SH-SY5Y (cell line): ENCODE results near the gene PPP1R1B.

ENCODE experiments used
- GATA2 ChIP-seq: IDR thresholded peaks from 2 replicates; pipeline ENCODE4 v1.6.1; 2011; ENCODE audit warnings: mild to moderate bottlenecking, low read depth, low read length
- GATA3 ChIP-seq: IDR thresholded peaks from 2 replicates; pipeline ENCODE4 v1.6.1; 2011; ENCODE audit warnings: low read depth, mild to moderate bottlenecking, low read length, moderate library complexity

GRCh38 chr17:39684369-39685192, 57.8 kb downstream of the PPP1R1B start:
- no peak for TF ChIP-seq GATA2
- no peak for TF ChIP-seq GATA3
